ENCODE results near the gene SLC4A4.

- TF ChIP-seq TEAD4 (IDR thresholded peaks at IDR 0.05), result no peak
- TF ChIP-seq USF1 (IDR thresholded peaks at IDR 0.05), result no peak
- TF ChIP-seq YY1 (IDR thresholded peaks at IDR 0.05; ENCODE audit: low read depth), result no peak
- no peak for TF ChIP-seq REST (IDR thresholded peaks at IDR 0.05; ENCODE audit: low read depth)
- no peak for TF ChIP-seq CREB1 (IDR thresholded peaks at IDR 0.05; ENCODE audit: low read depth)
- TF ChIP-seq EGR1 (IDR thresholded peaks at IDR 0.05), result no peak
- no peak for TF ChIP-seq TAF1 (IDR thresholded peaks at IDR 0.05; ENCODE audit: low read depth)
- no peak for TF ChIP-seq MAX (IDR thresholded peaks at IDR 0.05)
- no peak for TF ChIP-seq EP300 (IDR thresholded peaks at IDR 0.05; ENCODE audit: borderline replicate concordance)
- no peak for TF ChIP-seq CEBPB (IDR thresholded peaks at IDR 0.05)
- TF ChIP-seq RAD21 (IDR thresholded peaks at IDR 0.05; ENCODE audit: low read depth), result no peak
- TF ChIP-seq FOXM1 (IDR thresholded peaks at IDR 0.05; ENCODE audit: borderline replicate concordance, low read depth), result no peak
- TF ChIP-seq NFIC (IDR thresholded peaks at IDR 0.05), result no peak
- no peak for TF ChIP-seq TCF12 (IDR thresholded peaks at IDR 0.05; ENCODE audit: low read depth)
Measured at GRCh38 chr4:71518283-71518989, 179.6 kb downstream of the SLC4A4 start.
